ENCODE results near the gene EPHA6.

The EPHA6 gene

GRCh38 chr3:97347780-97348179 lies 533.4 kb downstream of the EPHA6 start:
- no peaks in the 10 kb centered on the region for H3K36me3 ChIP-seq (ENCODE audit: insufficient read depth, low read length)
- no peaks in the 10 kb centered on the region for H3K9me3 ChIP-seq (ENCODE audit: insufficient read depth, low read length, severe bottlenecking)
- DNase-seq (no peak), ATAC-seq (ENCODE audit: insufficient read depth, low read depth) (no peak)
- H3K79me2 ChIP-seq (ENCODE audit: insufficient read depth, low read length): no peaks in the 10 kb centered on the region
- H3K9ac ChIP-seq (ENCODE audit: low read depth, low read length): no peak overlapping the region
- H3K27me3 ChIP-seq (ENCODE audit: insufficient read depth, low read length, poor library complexity): no peaks in the 10 kb centered on the region
- TF ChIP-seq, protein P1, sequence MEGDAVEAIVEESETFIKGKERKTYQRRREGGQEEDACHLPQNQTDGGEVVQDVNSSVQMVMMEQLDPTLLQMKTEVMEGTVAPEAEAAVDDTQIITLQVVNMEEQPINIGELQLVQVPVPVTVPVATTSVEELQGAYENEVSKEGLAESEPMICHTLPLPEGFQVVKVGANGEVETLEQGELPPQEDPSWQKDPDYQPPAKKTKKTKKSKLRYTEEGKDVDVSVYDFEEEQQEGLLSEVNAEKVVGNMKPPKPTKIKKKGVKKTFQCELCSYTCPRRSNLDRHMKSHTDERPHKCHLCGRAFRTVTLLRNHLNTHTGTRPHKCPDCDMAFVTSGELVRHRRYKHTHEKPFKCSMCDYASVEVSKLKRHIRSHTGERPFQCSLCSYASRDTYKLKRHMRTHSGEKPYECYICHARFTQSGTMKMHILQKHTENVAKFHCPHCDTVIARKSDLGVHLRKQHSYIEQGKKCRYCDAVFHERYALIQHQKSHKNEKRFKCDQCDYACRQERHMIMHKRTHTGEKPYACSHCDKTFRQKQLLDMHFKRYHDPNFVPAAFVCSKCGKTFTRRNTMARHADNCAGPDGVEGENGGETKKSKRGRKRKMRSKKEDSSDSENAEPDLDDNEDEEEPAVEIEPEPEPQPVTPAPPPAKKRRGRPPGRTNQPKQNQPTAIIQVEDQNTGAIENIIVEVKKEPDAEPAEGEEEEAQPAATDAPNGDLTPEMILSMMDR (IDR thresholded peaks at IDR 0.05; ENCODE audit: borderline replicate concordance, extremely low read depth, low read length, poor library complexity, severe bottlenecking): no peak
- no peak for TF ChIP-seq EZH2 (IDR thresholded peaks at IDR 0.05; ENCODE audit: borderline replicate concordance, low read depth, low read length, severe bottlenecking)
- H3K4me1 ChIP-seq (ENCODE audit: insufficient read depth, low read length): no peaks in the 10 kb centered on the region
- no peak overlapping the region for H2AFZ ChIP-seq (ENCODE audit: low read depth, low read length)
- H3K4me2 ChIP-seq (ENCODE audit: insufficient read depth, low read length): no peak overlapping the region
- no peak overlapping the region for H3K4me3 ChIP-seq (ENCODE audit: low read depth in 1 of 2, low read length in 2 of 2)
- no peak overlapping the region for H3K27ac ChIP-seq (ENCODE audit: low read length)
- no peaks in the 10 kb centered on the region for H4K20me1 ChIP-seq (ENCODE audit: insufficient read depth, low read length)

DNA sequence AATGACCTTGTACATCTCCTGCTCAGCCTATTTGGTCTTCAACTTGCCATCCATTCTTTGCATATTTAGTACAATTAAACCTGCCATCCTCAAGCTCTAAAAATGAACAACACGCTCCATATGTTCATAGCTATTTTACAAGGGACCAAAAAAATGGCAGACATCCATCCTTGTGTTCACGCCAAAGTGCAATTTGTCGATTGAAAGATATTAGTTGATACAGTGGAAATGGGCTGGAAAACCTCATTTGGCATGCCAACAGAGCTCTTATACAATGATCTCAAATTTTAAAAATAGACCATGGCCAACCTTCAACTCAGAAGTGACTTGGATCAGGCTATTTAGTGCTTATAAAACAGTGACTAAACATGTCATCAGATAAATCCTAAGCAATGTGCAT lies 536.6 kb downstream of the EPHA6 start:
- Histone ChIP-seq H3K27ac (ENCODE audit: low read length) (no peak overlapping the region), H3K4me2 (ENCODE audit: insufficient read depth, low read length) (no peak overlapping the region), H3K27me3 (ENCODE audit: insufficient read depth, low read length, poor library complexity) (no peaks in the 10 kb centered on the region), H2AFZ (ENCODE audit: low read depth, low read length) (no peak overlapping the region), H3K79me2 (ENCODE audit: insufficient read depth, low read length) (no peaks in the 10 kb centered on the region), H3K9ac (ENCODE audit: low read depth, low read length) (no peak overlapping the region), H3K36me3 (ENCODE audit: insufficient read depth, low read length) (no peaks in the 10 kb centered on the region), H3K4me1 (ENCODE audit: insufficient read depth, low read length) (no peaks in the 10 kb centered on the region), H3K9me3 (ENCODE audit: insufficient read depth, low read length, severe bottlenecking) (no peaks in the 10 kb centered on the region), H4K20me1 (ENCODE audit: insufficient read depth, low read length) (no peaks in the 10 kb centered on the region), H3K4me3 (ENCODE audit: low read depth in 1 of 2, low read length in 2 of 2) (no peak overlapping the region)
- ATAC-seq (ENCODE audit: insufficient read depth, low read depth) (no peak), DNase-seq (no peak)
- TF ChIP-seq EZH2 (IDR thresholded peaks at IDR 0.05; ENCODE audit: borderline replicate concordance, low read depth, low read length, severe bottlenecking): no peak
- TF ChIP-seq, protein P1 (IDR thresholded peaks at IDR 0.05; ENCODE audit: borderline replicate concordance, extremely low read depth, low read length, poor library complexity, severe bottlenecking): no peak

DNA sequence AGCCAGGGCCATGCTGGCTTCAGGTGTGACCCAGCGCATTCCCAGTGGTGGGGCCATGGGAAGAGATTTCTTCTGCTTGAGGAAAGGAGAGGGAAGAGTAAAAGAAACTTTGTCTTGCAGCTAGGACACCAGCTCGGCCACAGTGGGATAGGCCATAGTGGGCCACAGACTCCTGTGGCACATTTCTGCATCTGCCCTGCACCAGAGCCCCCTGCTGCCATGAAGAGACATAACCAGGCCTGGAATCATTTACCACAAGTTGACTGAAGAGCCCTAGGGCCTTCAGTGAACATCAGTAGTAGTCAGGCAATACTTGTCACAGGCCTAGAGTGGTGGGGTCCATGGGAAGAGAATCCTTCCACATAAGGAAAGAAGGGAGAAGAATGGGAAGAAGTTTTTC lies 538.8 kb downstream of the EPHA6 start:
- no peaks in the 10 kb centered on the region for H4K20me1 ChIP-seq (ENCODE audit: insufficient read depth, low read length)
- H3K4me3 ChIP-seq (ENCODE audit: low read depth in 1 of 2, low read length in 2 of 2): no peak overlapping the region
- no peak for DNase-seq
- H2AFZ ChIP-seq (ENCODE audit: low read depth, low read length): no peak overlapping the region
- H3K36me3 ChIP-seq (ENCODE audit: insufficient read depth, low read length): no peaks in the 10 kb centered on the region
- no peaks in the 10 kb centered on the region for H3K27me3 ChIP-seq (ENCODE audit: insufficient read depth, low read length, poor library complexity)
- H3K79me2 ChIP-seq (ENCODE audit: insufficient read depth, low read length): no peaks in the 10 kb centered on the region
- no peaks in the 10 kb centered on the region for H3K4me1 ChIP-seq (ENCODE audit: insufficient read depth, low read length)
- no peaks in the 10 kb centered on the region for H3K9me3 ChIP-seq (ENCODE audit: insufficient read depth, low read length, severe bottlenecking)
- H3K9ac ChIP-seq (ENCODE audit: low read depth, low read length): no peak overlapping the region
- ATAC-seq (ENCODE audit: insufficient read depth, low read depth): no peak
- no peak overlapping the region for H3K4me2 ChIP-seq (ENCODE audit: insufficient read depth, low read length)
- TF ChIP-seq EZH2 (IDR thresholded peaks at IDR 0.05; ENCODE audit: borderline replicate concordance, low read depth, low read length, severe bottlenecking): no peak
- TF ChIP-seq, protein P1 (IDR thresholded peaks at IDR 0.05; ENCODE audit: borderline replicate concordance, extremely low read depth, low read length, poor library complexity, severe bottlenecking): no peak
- H3K27ac ChIP-seq (ENCODE audit: low read length): no peak overlapping the region

- H4K20me1 ChIP-seq (ENCODE audit: insufficient read depth, low read length): no peaks in the 10 kb centered on the region
Measured at GRCh38 chr3:97359977-97360376, 545.6 kb downstream of the EPHA6 start.

More at GRCh38 chr3:97359977-97360376, 545.6 kb downstream of the EPHA6 start:
- Histone ChIP-seq H3K27me3 (ENCODE audit: insufficient read depth, low read length, poor library complexity) (no peaks in the 10 kb centered on the region), H3K4me2 (ENCODE audit: insufficient read depth, low read length) (no peak overlapping the region), H2AFZ (ENCODE audit: low read depth, low read length) (no peak overlapping the region), H3K36me3 (ENCODE audit: insufficient read depth, low read length) (no peaks in the 10 kb centered on the region), H3K9me3 (ENCODE audit: insufficient read depth, low read length, severe bottlenecking) (no peaks in the 10 kb centered on the region), H3K4me3 (ENCODE audit: low read depth in 1 of 2, low read length in 2 of 2) (no peak overlapping the region), H3K27ac (ENCODE audit: low read length) (no peak overlapping the region), H3K79me2 (ENCODE audit: insufficient read depth, low read length) (no peaks in the 10 kb centered on the region), H3K4me1 (ENCODE audit: insufficient read depth, low read length) (no peaks in the 10 kb centered on the region), H3K9ac (ENCODE audit: low read depth, low read length) (no peak overlapping the region)
- DNase-seq: no peak
- ATAC-seq (ENCODE audit: insufficient read depth, low read depth): no peak
- TF ChIP-seq, protein P1 (IDR thresholded peaks at IDR 0.05; ENCODE audit: borderline replicate concordance, extremely low read depth, low read length, poor library complexity, severe bottlenecking): no peak
- TF ChIP-seq EZH2 (IDR thresholded peaks at IDR 0.05; ENCODE audit: borderline replicate concordance, low read depth, low read length, severe bottlenecking): no peak

All from DND-41 (cell line).